Uterus (tissue), 2 donors: ENCODE results near the gene RPL18.

Experiments used
- CTCF ChIP-seq, 4 experiments: fragments of 200-600 bp in 2 of 4; fragments of 450-650 bp in 2 of 4; sonication (generic) in 2 of 4; IDR thresholded peaks; one replicate each; pipeline ENCODE4 v1.5.1; 2016 to 2019; ENCODE audit warnings: antibody characterized with exemption in 4 of 4, mild to moderate bottlenecking in 2 of 4, moderate library complexity in 1 of 4
- POLR2A ChIP-seq, 2 donors: fragments of 450-650 bp; IDR thresholded peaks; one replicate each; pipeline ENCODE4 v1.6.1; 2016; ENCODE audit warnings: antibody characterized with exemption in 2 of 2, mild to moderate bottlenecking in 1 of 2, moderate library complexity in 1 of 2

GRCh38 chr19:48591021-48591420 is 28.0 kb downstream of the RPL18 start:
- TF ChIP-seq POLR2A (IDR thresholded peaks at IDR 0.05) (no peak), CTCF (IDR thresholded peaks at IDR 0.05) (no peak)
